Kidney epithelial cell (primary cell): ENCODE data around the gene CIC. TPM values are rescaled to one million over a fixed set of nuclear protein-coding genes. Genes with fewer than 3 reads are reported as not detected.
"Not testable (repeated sequence)": the region's sequence is repeated elsewhere in the genome, so short reads cannot be mapped to it uniquely, and the experiment has no call there.

Experiments
- DNase-seq: peaks from one replicate; pipeline ENCODE4 v3.0.0-alpha.2; 2010; ENCODE audit warnings: low read depth
- H3K27me3 ChIP-seq: 2 replicates; pipeline ENCODE4 v1.6.0; 2011; ENCODE audit warnings: low read length; ENCODE audit not compliant: control insufficient read depth, insufficient read depth
- H3K36me3 ChIP-seq: 2 replicates; pipeline ENCODE4 v1.5.1; 2011; ENCODE audit warnings: low read length; ENCODE audit not compliant: control insufficient read depth, insufficient read depth
- H3K4me3 ChIP-seq: 2 replicates; pipeline ENCODE4 v1.5.1; 2011; ENCODE audit warnings: low read depth, mild to moderate bottlenecking, control low read depth, low read length
- CTCF ChIP-seq: IDR thresholded peaks from 2 replicates; pipeline ENCODE4 v1.5.1; 2011; ENCODE audit warnings: mild to moderate bottlenecking, moderate library complexity, low read length, control low read depth, inconsistent platforms; ENCODE audit not compliant: insufficient read depth, poor library complexity, severe bottlenecking
- total RNA-seq: library from RNA; depleted of rRNA; stranded (reverse); fragments of >200 nt; gene quantifications from 2 replicates; pipeline ENCODE4 v1.2.3, GENCODE V29; 2015

CIC gene
- total RNA-seq, 1 donor from 2014 or later = 41.7 TPM

GRCh38 chr19:42253245-42254088, 15.6 kb upstream of the CIC start:
- H3K4me3 ChIP-seq = peak overlapping the region; percentile 99
- H3K27me3 ChIP-seq = no peaks in the 10 kb centered on the region
- DNase-seq = no peak
- H3K36me3 ChIP-seq = peaks cover 3% of the 10 kb centered on the region
- TF ChIP-seq CTCF = no peak

GRCh38 chr19:42254089-42254849, 14.8 kb upstream of the CIC start:
- H3K36me3 ChIP-seq = peaks cover 3% of the 10 kb centered on the region
- H3K27me3 ChIP-seq = no peaks in the 10 kb centered on the region
- DNase-seq = no peak
- TF ChIP-seq CTCF = no peak
- peak overlapping the region; percentile 99 for H3K4me3 ChIP-seq

- no peak for TF ChIP-seq CTCF
- Histone ChIP-seq H3K36me3 (no peaks in the 10 kb centered on the region), H3K4me3 (peak within 1 kb of the TSS; percentile 99), H3K27me3 (no peaks in the 10 kb centered on the region)
- DNase-seq = peak; percentile 38
These were observed 13.9 kb upstream of the CIC start, which contains the start of gene ERF for GRCh38 chr19:42254850-42255765. Gene ERF (minus strand): TSS chr19:42255128. CDS start chr19:42254999, 129 bp downstream.

- no peak for DNase-seq
These were observed 13.0 kb upstream of the CIC start for GRCh38 chr19:42255766-42256745.

GRCh38 chr19:42257842-42258241, 11.2 kb upstream of the CIC start:
- DNase-seq, H3K36me3 ChIP-seq, H3K27me3 ChIP-seq: not testable (repeated sequence)

More at GRCh38 chr19:42255766-42256745, 13.0 kb upstream of the CIC start:
- Histone ChIP-seq H3K4me3 (peak overlapping the region; percentile 99), H3K27me3 (no peaks in the 10 kb centered on the region), H3K36me3 (no peaks in the 10 kb centered on the region)
- no peak for TF ChIP-seq CTCF

More at GRCh38 chr19:42257842-42258241, 11.2 kb upstream of the CIC start:
- H3K4me3 ChIP-seq = not testable (repeated sequence)
